HG03039 (cell line): Measurements from ENCODE around the gene LPCAT1.
A peak's percentile ranks its signal among the peaks of the same experiment; 100 is the strongest.

ENCODE experiments used
- ATAC-seq: cut with Tn5 transposase; IDR thresholded peaks from one replicate; pipeline ENCODE4 v1.9.1; 2021; ENCODE audit warnings: mild to moderate bottlenecking, moderate library complexity; ENCODE audit not compliant: unreplicated experiment

The LPCAT1 gene

GRCh38 chr5:1498623-1499416 is 24.9 kb downstream of the LPCAT1 start:
- peak; percentile 20 for ATAC-seq

GRCh38 chr5:1497795-1498622 is 25.8 kb downstream of the LPCAT1 start:
- ATAC-seq: peak; percentile 17

GRCh38 chr5:1497242-1497777 is 26.4 kb downstream of the LPCAT1 start:
- ATAC-seq: peak; percentile 28

- no peak for ATAC-seq
These were observed 28.2 kb downstream of the LPCAT1 start for GRCh38 chr5:1495525-1495897.

GRCh38 chr5:1494780-1495524 is 28.8 kb downstream of the LPCAT1 start:
- peak; percentile 29 for ATAC-seq

- ATAC-seq: no peak
These were observed 29.8 kb downstream of the LPCAT1 start for GRCh38 chr5:1493941-1494340.

GRCh38 chr5:1493413-1493812 is 30.3 kb downstream of the LPCAT1 start:
- ATAC-seq: no peak

GRCh38 chr5:1492757-1493156 is 31.0 kb downstream of the LPCAT1 start:
- ATAC-seq: no peak

GRCh38 chr5:1490376-1490775 is 33.4 kb downstream of the LPCAT1 start:
- no peak for ATAC-seq

GRCh38 chr5:1489754-1490153 is 34.0 kb downstream of the LPCAT1 start:
- ATAC-seq: no peak

GRCh38 chr5:1488882-1489680 is 34.7 kb downstream of the LPCAT1 start:
- ATAC-seq: peak; percentile 36

- ATAC-seq: no peak
These were observed 36.5 kb downstream of the LPCAT1 start for GRCh38 chr5:1487079-1487764.

- ATAC-seq: no peak
These were observed 37.5 kb downstream of the LPCAT1 start for GRCh38 chr5:1486271-1486670.

- ATAC-seq: no peak
These were observed 38.1 kb downstream of the LPCAT1 start for GRCh38 chr5:1485579-1486118.

- peak; percentile 33 for ATAC-seq
These were observed 38.8 kb downstream of the LPCAT1 start for GRCh38 chr5:1484730-1485578.

- no peak for ATAC-seq
These were observed 39.7 kb downstream of the LPCAT1 start for GRCh38 chr5:1483856-1484729.

GRCh38 chr5:1483064-1483463 is 40.7 kb downstream of the LPCAT1 start:
- no peak for ATAC-seq

- no peak for ATAC-seq
These were observed 41.8 kb downstream of the LPCAT1 start for GRCh38 chr5:1481959-1482331.
